Measurements from ENCODE around the gene JARID2. TPM values are rescaled to one million over a fixed set of nuclear protein-coding genes. Genes with fewer than 3 reads are reported as not detected.

JARID2 gene
- total RNA-seq, 1 donor from 2014 or later: 66.1 TPM

DNA sequence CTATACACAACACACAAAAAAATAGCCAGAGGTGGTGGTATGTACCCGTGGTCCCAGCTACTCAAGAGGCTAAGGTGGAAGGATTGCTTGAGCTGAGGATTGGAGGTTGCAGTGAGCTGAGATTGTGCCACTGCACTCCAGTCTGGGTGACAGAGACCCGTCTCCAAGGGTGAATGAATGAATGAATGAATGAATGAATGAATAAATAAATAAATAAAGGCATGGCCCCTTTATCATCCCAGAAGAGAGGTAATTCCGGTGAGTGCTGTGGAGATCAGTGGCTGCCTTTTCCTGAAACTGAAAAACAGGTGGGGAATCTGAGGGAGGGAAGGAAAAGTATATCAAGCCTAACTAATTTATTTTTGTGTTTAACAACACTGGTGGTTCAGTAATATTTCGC is 90.0 kb downstream of the JARID2 start:
- H3K4me1 Mint-ChIP-seq (ENCODE audit: unreplicated experiment): peaks cover 50% of the 10 kb centered on the region
- peaks cover 3% of the 10 kb centered on the region for H3K27me3 Mint-ChIP-seq (ENCODE audit: unreplicated experiment)
- peak overlapping the region; percentile 50 for H3K27ac Mint-ChIP-seq (ENCODE audit: unreplicated experiment)
- peak overlapping the region; percentile 33 for H3K4me3 Mint-ChIP-seq (ENCODE audit: unreplicated experiment)
- TF ChIP-seq, protein P1, sequence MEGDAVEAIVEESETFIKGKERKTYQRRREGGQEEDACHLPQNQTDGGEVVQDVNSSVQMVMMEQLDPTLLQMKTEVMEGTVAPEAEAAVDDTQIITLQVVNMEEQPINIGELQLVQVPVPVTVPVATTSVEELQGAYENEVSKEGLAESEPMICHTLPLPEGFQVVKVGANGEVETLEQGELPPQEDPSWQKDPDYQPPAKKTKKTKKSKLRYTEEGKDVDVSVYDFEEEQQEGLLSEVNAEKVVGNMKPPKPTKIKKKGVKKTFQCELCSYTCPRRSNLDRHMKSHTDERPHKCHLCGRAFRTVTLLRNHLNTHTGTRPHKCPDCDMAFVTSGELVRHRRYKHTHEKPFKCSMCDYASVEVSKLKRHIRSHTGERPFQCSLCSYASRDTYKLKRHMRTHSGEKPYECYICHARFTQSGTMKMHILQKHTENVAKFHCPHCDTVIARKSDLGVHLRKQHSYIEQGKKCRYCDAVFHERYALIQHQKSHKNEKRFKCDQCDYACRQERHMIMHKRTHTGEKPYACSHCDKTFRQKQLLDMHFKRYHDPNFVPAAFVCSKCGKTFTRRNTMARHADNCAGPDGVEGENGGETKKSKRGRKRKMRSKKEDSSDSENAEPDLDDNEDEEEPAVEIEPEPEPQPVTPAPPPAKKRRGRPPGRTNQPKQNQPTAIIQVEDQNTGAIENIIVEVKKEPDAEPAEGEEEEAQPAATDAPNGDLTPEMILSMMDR (IDR thresholded peaks at IDR 0.05; ENCODE audit: unreplicated experiment): no peak
- peaks cover 8% of the 10 kb centered on the region for H3K36me3 Mint-ChIP-seq (ENCODE audit: low read depth, unreplicated experiment)
- no peaks in the 10 kb centered on the region for H3K9me3 Mint-ChIP-seq (ENCODE audit: unreplicated experiment)
- no peak for DNase-seq (ENCODE audit: low spot score)

- H3K27me3 Mint-ChIP-seq (ENCODE audit: unreplicated experiment): peaks cover 3% of the 10 kb centered on the region
- H3K9me3 Mint-ChIP-seq (ENCODE audit: unreplicated experiment): no peaks in the 10 kb centered on the region
- peaks cover 8% of the 10 kb centered on the region for H3K36me3 Mint-ChIP-seq (ENCODE audit: low read depth, unreplicated experiment)
- peak overlapping the region; percentile 32 for H3K4me3 Mint-ChIP-seq (ENCODE audit: unreplicated experiment)
- peak overlapping the region; percentile 74 for H3K27ac Mint-ChIP-seq (ENCODE audit: unreplicated experiment)
- no peak for DNase-seq (ENCODE audit: low spot score)
- TF ChIP-seq, protein P1 (IDR thresholded peaks at IDR 0.05; ENCODE audit: unreplicated experiment): no peak
- H3K4me1 Mint-ChIP-seq (ENCODE audit: unreplicated experiment): peaks cover 57% of the 10 kb centered on the region
These were observed 91.2 kb downstream of the JARID2 start for GRCh38 chr6:15336900-15337560.

GRCh38 chr6:15337582-15337981 is 91.7 kb downstream of the JARID2 start:
- no peak overlapping the region for H3K4me3 Mint-ChIP-seq (ENCODE audit: unreplicated experiment)

GRCh38 chr6:15338476-15338875 is 92.6 kb downstream of the JARID2 start:
- peaks cover 8% of the 10 kb centered on the region for H3K36me3 Mint-ChIP-seq (ENCODE audit: low read depth, unreplicated experiment)

More at GRCh38 chr6:15337582-15337981, 91.7 kb downstream of the JARID2 start:
- Mint-ChIP-seq H3K4me1 (ENCODE audit: unreplicated experiment) (peaks cover 61% of the 10 kb centered on the region), H3K9me3 (ENCODE audit: unreplicated experiment) (no peaks in the 10 kb centered on the region), H3K36me3 (ENCODE audit: low read depth, unreplicated experiment) (peaks cover 8% of the 10 kb centered on the region), H3K27me3 (ENCODE audit: unreplicated experiment) (peaks cover 3% of the 10 kb centered on the region), H3K27ac (ENCODE audit: unreplicated experiment) (no peak overlapping the region)
- TF ChIP-seq, protein P1 (IDR thresholded peaks at IDR 0.05; ENCODE audit: unreplicated experiment): no peak
- no peak for DNase-seq (ENCODE audit: low spot score)

DNA sequence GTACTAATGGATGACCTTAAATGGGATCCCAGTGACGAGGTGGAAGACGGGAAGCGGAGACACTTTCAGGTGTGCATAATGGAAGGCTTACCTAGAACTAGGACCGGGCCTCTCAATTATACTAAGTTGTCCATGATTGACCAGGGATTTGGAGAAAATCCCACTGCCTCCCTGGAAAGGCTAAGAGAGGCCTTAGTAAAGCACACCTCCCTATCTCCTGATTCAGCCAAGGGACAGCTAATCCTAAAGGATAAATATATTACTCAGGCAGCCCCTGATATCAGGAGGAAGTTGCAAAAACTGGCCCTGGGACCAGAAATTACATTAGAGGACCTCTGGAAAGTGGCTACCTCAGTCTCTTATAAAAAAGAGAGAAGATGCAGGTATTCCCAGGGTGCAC is 93.2 kb downstream of the JARID2 start:
- Mint-ChIP-seq H3K27ac (ENCODE audit: unreplicated experiment) (no peak overlapping the region), H3K27me3 (ENCODE audit: unreplicated experiment) (peaks cover 3% of the 10 kb centered on the region)

More at GRCh38 chr6:15338476-15338875, 92.6 kb downstream of the JARID2 start:
- TF ChIP-seq, protein P1 (IDR thresholded peaks at IDR 0.05; ENCODE audit: unreplicated experiment): no peak
- Mint-ChIP-seq H3K4me1 (ENCODE audit: unreplicated experiment) (peaks cover 61% of the 10 kb centered on the region), H3K27ac (ENCODE audit: unreplicated experiment) (no peak overlapping the region), H3K4me3 (ENCODE audit: unreplicated experiment) (no peak overlapping the region), H3K9me3 (ENCODE audit: unreplicated experiment) (no peaks in the 10 kb centered on the region), H3K27me3 (ENCODE audit: unreplicated experiment) (peaks cover 3% of the 10 kb centered on the region)
- no peak for DNase-seq (ENCODE audit: low spot score)

More for the DNA sequence above, 93.2 kb downstream of the JARID2 start:
- Mint-ChIP-seq H3K9me3 (ENCODE audit: unreplicated experiment) (no peaks in the 10 kb centered on the region), H3K4me1 (ENCODE audit: unreplicated experiment) (peaks cover 64% of the 10 kb centered on the region), H3K36me3 (ENCODE audit: low read depth, unreplicated experiment) (peaks cover 8% of the 10 kb centered on the region), H3K4me3 (ENCODE audit: unreplicated experiment) (no peak overlapping the region)
- TF ChIP-seq, protein P1 (IDR thresholded peaks at IDR 0.05; ENCODE audit: unreplicated experiment): no peak
- no peak for DNase-seq (ENCODE audit: low spot score)
